HepG2 (cell line): Measurements from ENCODE around the gene BTBD19. TPM values are rescaled to one million over a fixed set of nuclear protein-coding genes. Genes with fewer than 3 reads are reported as not detected.

ENCODE experiments used
- AGO2 ChIP-seq: fragments of 200-400 bp; formaldehyde crosslinking; optimal IDR thresholded peaks from 2 replicates; pipeline ENCODE3; 2017; ENCODE audit warnings: mild to moderate bottlenecking, low read depth, low read length, moderate library complexity
- DPF2 ChIP-seq: sonication (generic); formaldehyde crosslinking; IDR thresholded peaks from 2 replicates; pipeline ENCODE4 v1.4.0; 2020; ENCODE audit warnings: mild to moderate bottlenecking, low read depth, missing genetic modification reagents, borderline replicate concordance
- HDAC6 ChIP-seq: fragments of 200-600 bp; sonication (generic); IDR thresholded peaks from 2 replicates; pipeline ENCODE4 v1.7.0; 2017; ENCODE audit warnings: mild to moderate bottlenecking, antibody characterized with exemption, low read length, low read depth
- HNF4A ChIP-seq: sonication (generic); formaldehyde crosslinking; IDR thresholded peaks from 2 replicates; pipeline ENCODE4 v1.4.0; 2020; ENCODE audit warnings: missing genetic modification reagents
- HOXA7 ChIP-seq: sonication (generic); formaldehyde crosslinking; IDR thresholded peaks from 2 replicates; pipeline ENCODE4 v1.8.1; 2022; ENCODE audit warnings: mild to moderate bottlenecking, missing genetic modification reagents, moderate library complexity
- IRX3 ChIP-seq: sonication (generic); formaldehyde crosslinking; IDR thresholded peaks from 2 replicates; pipeline ENCODE4 v1.8.1; 2023; ENCODE audit warnings: mild to moderate bottlenecking, low read depth, missing genetic modification reagents, borderline replicate concordance
- NAIF1 ChIP-seq: sonication (generic); formaldehyde crosslinking; IDR thresholded peaks from 2 replicates; pipeline ENCODE4 v1.5.0; 2020; ENCODE audit warnings: mild to moderate bottlenecking, missing genetic modification reagents, borderline replicate concordance
- ZBTB7B ChIP-seq: sonication (generic); formaldehyde crosslinking; IDR thresholded peaks from 2 replicates; pipeline ENCODE4 v1.4.0; 2020; ENCODE audit warnings: missing genetic modification reagents
- ZKSCAN1 ChIP-seq: fragments of 150-350 bp; IDR thresholded peaks from 2 replicates; pipeline ENCODE4 v1.6.1; 2014; ENCODE audit warnings: low read length
- ZNF253 ChIP-seq: sonication (generic); formaldehyde crosslinking; IDR thresholded peaks from 2 replicates; pipeline ENCODE4 v1.8.0; 2022; ENCODE audit warnings: mild to moderate bottlenecking, missing genetic modification reagents, borderline replicate concordance
- ZNF260 ChIP-seq: sonication (generic); formaldehyde crosslinking; IDR thresholded peaks from 2 replicates; pipeline ENCODE4 v1.4.0; 2020; ENCODE audit warnings: missing genetic modification reagents, low read depth, mild to moderate bottlenecking, borderline replicate concordance
- ZNF605 ChIP-seq: sonication (generic); formaldehyde crosslinking; IDR thresholded peaks from 2 replicates; pipeline ENCODE4 v1.8.0; 2022; ENCODE audit warnings: mild to moderate bottlenecking, missing genetic modification reagents
- polyA plus RNA-seq, 8 experiments: library from polyadenylated mRNA; depleted of rRNA in 3 of 8; stranded (reverse) in 7 of 8; unstranded in 1 of 8; fragments of >200 nt; fragmentation: Illumina TruSeq in 4 of 8; extraction: Trizol in 4 of 8; gene quantifications; 2 replicates each; pipeline versions ENCODE4 v1.2.1 to v1.2.3, GENCODE V29; 2011 to 2016; ENCODE audit warnings: low read depth in 4 of 8, missing spikeins in 1 of 8, mixed read lengths in 1 of 8; ENCODE audit not compliant: insufficient read depth in 1 of 8
- total RNA-seq, 5 experiments: library from RNA; depleted of rRNA; stranded (reverse); fragments of >200 nt; fragmentation: Illumina TruSeq; extraction: Trizol; gene quantifications; 2 replicates each; pipeline ENCODE4 v1.2.3, GENCODE V29; 2016; ENCODE audit warnings: low read depth in 1 of 5
- TF ChIP-seq, protein P1 (sequence below): sonication (generic); formaldehyde crosslinking; IDR thresholded peaks from 2 replicates; pipeline ENCODE4 v1.8.0; 2022; ENCODE audit warnings: mild to moderate bottlenecking, missing genetic modification reagents, moderate library complexity
- TF ChIP-seq, protein P2 (sequence below): sonication (generic); formaldehyde crosslinking; IDR thresholded peaks from 2 replicates; pipeline ENCODE4 v1.5.0; 2020; ENCODE audit warnings: missing genetic modification reagents, mild to moderate bottlenecking, borderline replicate concordance
- TF ChIP-seq, protein P3 (sequence below): sonication (generic); formaldehyde crosslinking; conservative IDR thresholded peaks from 2 replicates; pipeline ENCODE4 v1.8.0; 2022; ENCODE audit warnings: low read depth, missing genetic modification reagents
- TF ChIP-seq, protein P4 (sequence below): IDR thresholded peaks from 2 replicates; pipeline ENCODE4 v1.6.1; 2012; ENCODE audit warnings: low read length, improper control_type of control experiment
- TF ChIP-seq, protein P5 (sequence below): sonication (generic); formaldehyde crosslinking; IDR thresholded peaks from 2 replicates; pipeline ENCODE4 v1.8.0; 2022; ENCODE audit warnings: missing genetic modification reagents, mild to moderate bottlenecking, moderate library complexity, borderline replicate concordance

BTBD19 gene
- total and polyA plus RNA-seq, 2 of the 13 experiments (the other 11 are each of a cell fraction or from before 2014, with no cell fraction given) = 2.7 to 6.7 TPM

DNA sequence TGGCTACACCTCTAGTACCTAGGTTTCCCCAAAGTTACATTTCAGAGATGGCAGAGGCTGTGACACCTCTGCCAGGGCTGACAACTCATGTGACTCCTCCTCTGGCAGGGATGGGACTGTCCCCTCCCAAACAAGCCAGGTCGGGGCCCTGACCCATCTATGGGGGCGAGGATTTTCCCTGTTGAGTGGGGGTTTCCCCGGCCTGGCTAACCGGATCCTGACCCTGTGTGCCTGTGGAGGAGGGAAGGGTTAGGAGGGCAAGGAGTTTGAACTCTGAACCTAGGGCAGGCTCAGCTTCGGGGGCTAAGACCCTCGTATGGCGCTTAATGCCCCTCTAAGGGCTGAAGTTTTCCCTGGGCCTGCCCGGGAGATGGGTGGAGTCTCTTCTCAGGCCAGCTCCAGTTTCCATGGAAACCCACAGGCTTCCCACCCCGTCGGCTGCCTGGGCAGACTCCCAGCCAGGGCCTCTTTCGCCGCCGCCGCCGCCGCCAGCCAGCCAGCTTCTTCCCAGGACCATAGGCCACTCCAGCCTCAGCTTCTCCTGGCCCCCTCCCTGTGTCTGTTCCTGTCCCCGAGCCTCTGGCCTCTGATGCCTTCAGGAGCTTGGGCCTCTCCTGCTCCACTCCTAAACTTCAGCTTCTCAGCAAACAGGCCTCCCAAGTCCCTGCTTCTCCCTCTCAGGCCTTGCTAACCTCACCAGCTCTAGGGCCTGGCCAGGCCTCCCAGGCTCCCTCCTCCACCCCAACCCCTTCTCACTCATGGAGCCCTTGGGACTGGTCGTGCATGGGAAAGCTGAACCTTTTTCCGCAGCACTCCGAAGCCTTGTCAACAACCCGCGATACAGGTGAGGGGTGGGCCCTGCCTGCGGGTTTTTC lies at the start of gene BTBD19 (continued):
- TF ChIP-seq, protein P1, sequence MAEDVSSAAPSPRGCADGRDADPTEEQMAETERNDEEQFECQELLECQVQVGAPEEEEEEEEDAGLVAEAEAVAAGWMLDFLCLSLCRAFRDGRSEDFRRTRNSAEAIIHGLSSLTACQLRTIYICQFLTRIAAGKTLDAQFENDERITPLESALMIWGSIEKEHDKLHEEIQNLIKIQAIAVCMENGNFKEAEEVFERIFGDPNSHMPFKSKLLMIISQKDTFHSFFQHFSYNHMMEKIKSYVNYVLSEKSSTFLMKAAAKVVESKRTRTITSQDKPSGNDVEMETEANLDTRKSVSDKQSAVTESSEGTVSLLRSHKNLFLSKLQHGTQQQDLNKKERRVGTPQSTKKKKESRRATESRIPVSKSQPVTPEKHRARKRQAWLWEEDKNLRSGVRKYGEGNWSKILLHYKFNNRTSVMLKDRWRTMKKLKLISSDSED (CRISPR knock-in tag) = no peak
- TF ChIP-seq NAIF1 = 0 out of 2 replicates have a peak, but pooled peaks have one; percentile 25
- TF ChIP-seq ZBTB7B (CRISPR knock-in tag) = peak; percentile 94
- TF ChIP-seq, protein P2, sequence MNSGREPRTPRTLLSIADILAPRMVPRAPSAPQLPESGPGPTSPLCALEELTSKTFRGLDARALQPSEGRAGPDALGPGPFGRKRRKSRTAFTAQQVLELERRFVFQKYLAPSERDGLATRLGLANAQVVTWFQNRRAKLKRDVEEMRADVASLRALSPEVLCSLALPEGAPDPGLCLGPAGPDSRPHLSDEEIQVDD (CRISPR knock-in tag) = no peak
- TF ChIP-seq HNF4A = peak; percentile 64; the same call in 1 of the 2 replicates
- TF ChIP-seq, protein P3, sequence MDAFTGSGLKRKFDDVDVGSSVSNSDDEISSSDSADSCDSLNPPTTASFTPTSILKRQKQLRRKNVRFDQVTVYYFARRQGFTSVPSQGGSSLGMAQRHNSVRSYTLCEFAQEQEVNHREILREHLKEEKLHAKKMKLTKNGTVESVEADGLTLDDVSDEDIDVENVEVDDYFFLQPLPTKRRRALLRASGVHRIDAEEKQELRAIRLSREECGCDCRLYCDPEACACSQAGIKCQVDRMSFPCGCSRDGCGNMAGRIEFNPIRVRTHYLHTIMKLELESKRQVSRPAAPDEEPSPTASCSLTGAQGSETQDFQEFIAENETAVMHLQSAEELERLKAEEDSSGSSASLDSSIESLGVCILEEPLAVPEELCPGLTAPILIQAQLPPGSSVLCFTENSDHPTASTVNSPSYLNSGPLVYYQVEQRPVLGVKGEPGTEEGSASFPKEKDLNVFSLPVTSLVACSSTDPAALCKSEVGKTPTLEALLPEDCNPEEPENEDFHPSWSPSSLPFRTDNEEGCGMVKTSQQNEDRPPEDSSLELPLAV (CRISPR knock-in tag) = no peak
- TF ChIP-seq HOXA7 (CRISPR knock-in tag) = no peak
- 0 out of 2 replicates have a peak, but pooled peaks have one; percentile 12 for TF ChIP-seq DPF2
- no peak for TF ChIP-seq ZNF260 (CRISPR knock-in tag)
- TF ChIP-seq IRX3 (CRISPR knock-in tag) = no peak
- TF ChIP-seq ZKSCAN1 = no peak
- TF ChIP-seq ZNF253 = no peak
- no peak for TF ChIP-seq ZNF605 (CRISPR knock-in tag)
- TF ChIP-seq, protein P4, sequence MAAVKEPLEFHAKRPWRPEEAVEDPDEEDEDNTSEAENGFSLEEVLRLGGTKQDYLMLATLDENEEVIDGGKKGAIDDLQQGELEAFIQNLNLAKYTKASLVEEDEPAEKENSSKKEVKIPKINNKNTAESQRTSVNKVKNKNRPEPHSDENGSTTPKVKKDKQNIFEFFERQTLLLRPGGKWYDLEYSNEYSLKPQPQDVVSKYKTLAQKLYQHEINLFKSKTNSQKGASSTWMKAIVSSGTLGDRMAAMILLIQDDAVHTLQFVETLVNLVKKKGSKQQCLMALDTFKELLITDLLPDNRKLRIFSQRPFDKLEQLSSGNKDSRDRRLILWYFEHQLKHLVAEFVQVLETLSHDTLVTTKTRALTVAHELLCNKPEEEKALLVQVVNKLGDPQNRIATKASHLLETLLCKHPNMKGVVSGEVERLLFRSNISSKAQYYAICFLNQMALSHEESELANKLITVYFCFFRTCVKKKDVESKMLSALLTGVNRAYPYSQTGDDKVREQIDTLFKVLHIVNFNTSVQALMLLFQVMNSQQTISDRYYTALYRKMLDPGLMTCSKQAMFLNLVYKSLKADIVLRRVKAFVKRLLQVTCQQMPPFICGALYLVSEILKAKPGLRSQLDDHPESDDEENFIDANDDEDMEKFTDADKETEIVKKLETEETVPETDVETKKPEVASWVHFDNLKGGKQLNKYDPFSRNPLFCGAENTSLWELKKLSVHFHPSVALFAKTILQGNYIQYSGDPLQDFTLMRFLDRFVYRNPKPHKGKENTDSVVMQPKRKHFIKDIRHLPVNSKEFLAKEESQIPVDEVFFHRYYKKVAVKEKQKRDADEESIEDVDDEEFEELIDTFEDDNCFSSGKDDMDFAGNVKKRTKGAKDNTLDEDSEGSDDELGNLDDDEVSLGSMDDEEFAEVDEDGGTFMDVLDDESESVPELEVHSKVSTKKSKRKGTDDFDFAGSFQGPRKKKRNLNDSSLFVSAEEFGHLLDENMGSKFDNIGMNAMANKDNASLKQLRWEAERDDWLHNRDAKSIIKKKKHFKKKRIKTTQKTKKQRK = no peak
- peak; percentile 79 for TF ChIP-seq AGO2
- TF ChIP-seq, protein P5, sequence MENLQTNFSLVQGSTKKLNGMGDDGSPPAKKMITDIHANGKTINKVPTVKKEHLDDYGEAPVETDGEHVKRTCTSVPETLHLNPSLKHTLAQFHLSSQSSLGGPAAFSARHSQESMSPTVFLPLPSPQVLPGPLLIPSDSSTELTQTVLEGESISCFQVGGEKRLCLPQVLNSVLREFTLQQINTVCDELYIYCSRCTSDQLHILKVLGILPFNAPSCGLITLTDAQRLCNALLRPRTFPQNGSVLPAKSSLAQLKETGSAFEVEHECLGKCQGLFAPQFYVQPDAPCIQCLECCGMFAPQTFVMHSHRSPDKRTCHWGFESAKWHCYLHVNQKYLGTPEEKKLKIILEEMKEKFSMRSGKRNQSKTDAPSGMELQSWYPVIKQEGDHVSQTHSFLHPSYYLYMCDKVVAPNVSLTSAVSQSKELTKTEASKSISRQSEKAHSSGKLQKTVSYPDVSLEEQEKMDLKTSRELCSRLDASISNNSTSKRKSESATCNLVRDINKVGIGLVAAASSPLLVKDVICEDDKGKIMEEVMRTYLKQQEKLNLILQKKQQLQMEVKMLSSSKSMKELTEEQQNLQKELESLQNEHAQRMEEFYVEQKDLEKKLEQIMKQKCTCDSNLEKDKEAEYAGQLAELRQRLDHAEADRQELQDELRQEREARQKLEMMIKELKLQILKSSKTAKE = peak; percentile 57
- TF ChIP-seq HDAC6 = no peak
